ENCODE results near the gene WDR7. TPM values are rescaled to one million over a fixed set of nuclear protein-coding genes. Genes with fewer than 3 reads are reported as not detected.

Gene WDR7
- total RNA-seq, 2 experiments from 2014 or later, result 39.7 to 44.2 TPM

DNA sequence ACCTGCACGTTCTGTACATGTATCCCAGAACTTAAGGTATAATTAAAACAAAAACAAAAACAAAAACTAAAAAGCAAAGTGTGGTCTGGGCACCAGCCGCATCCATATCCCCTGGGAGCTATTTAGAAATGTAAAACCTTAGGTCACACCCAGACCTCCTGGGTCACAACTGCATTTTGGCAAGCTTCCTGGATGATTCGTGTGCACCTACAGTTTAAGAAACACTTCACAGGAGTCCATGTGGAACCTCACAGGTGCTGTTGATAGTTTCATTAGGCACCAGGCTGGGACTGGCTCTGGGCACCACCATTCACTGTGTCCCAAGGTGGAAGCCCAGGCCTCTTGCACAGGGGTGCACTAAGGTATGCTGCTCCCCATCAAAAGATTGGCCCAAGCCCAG, 392.1 kb downstream of the WDR7 start:
- ATAC-seq (no peak), DNase-seq (no peak)
- H3K27ac Mint-ChIP-seq, result no peak overlapping the region
- H3K27me3 Mint-ChIP-seq (ENCODE audit: low read depth), result no peaks in the 10 kb centered on the region
- ChIA-PET POLR2A (no interaction called here), CTCF (no interaction called here)
- H3K36me3 Mint-ChIP-seq (ENCODE audit: low read depth), result no peaks in the 10 kb centered on the region
- no peaks in the 10 kb centered on the region for H3K4me1 Mint-ChIP-seq (ENCODE audit: low read depth)
- no peak overlapping the region for H3K4me3 Mint-ChIP-seq
- no peaks in the 10 kb centered on the region for H3K9me3 Mint-ChIP-seq (ENCODE audit: insufficient read depth)

DNA sequence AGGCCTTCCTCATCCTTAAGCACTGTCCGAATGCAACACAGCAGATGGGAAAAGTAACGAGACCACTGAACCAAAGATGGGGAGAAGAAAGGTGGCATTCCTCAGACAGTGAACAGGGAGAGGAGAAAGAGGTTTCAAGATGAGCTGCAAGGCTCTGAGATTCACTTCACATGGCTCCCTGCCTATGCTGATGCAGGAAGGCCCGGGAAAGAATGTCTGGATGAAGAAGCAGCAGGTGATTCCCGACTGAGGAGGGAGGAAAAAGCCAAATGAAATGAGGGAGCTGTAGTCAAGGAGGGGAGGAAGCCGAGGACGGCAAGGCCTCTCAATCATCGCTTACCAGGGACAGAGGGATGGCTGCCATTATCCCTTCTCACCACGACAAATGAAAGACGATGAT, 397.2 kb downstream of the WDR7 start:
- Mint-ChIP-seq H3K4me3 (no peak overlapping the region), H3K9me3 (ENCODE audit: insufficient read depth) (no peaks in the 10 kb centered on the region), H3K27ac (no peak overlapping the region), H3K27me3 (ENCODE audit: low read depth) (no peaks in the 10 kb centered on the region), H3K36me3 (ENCODE audit: low read depth) (no peaks in the 10 kb centered on the region), H3K4me1 (ENCODE audit: low read depth) (no peaks in the 10 kb centered on the region)
- ATAC-seq, result no peak
- DNase-seq, result no peak
- ChIA-PET CTCF (no interaction called here), POLR2A (no interaction called here)

DNA sequence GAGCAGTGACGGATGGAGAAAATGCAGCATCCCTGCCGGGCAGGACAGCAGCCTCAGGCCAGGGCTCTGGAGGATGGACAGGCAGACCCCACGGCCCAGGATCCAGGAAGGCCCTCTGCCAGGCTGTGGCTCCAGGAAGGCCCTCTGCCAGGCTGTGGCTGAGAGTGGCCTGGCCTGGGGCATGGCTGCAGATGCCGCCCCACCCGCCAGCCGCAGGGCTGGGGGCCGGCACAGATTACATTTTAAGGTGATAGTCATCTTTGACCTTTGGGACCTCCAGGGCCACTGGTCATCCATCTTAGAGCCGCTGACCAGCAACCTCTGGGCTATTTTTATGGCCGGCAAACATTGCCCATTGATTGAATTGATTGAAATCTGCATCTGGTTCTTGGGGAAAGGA, 397.7 kb downstream of the WDR7 start:
- Mint-ChIP-seq H3K4me1 (ENCODE audit: low read depth) (no peaks in the 10 kb centered on the region), H3K27ac (no peak overlapping the region), H3K4me3 (no peak overlapping the region), H3K36me3 (ENCODE audit: low read depth) (no peaks in the 10 kb centered on the region), H3K27me3 (ENCODE audit: low read depth) (no peaks in the 10 kb centered on the region), H3K9me3 (ENCODE audit: insufficient read depth) (no peaks in the 10 kb centered on the region)
- no peak for ATAC-seq
- DNase-seq, result no peak
- ChIA-PET CTCF (no interaction called here), POLR2A (no interaction called here)

DNA sequence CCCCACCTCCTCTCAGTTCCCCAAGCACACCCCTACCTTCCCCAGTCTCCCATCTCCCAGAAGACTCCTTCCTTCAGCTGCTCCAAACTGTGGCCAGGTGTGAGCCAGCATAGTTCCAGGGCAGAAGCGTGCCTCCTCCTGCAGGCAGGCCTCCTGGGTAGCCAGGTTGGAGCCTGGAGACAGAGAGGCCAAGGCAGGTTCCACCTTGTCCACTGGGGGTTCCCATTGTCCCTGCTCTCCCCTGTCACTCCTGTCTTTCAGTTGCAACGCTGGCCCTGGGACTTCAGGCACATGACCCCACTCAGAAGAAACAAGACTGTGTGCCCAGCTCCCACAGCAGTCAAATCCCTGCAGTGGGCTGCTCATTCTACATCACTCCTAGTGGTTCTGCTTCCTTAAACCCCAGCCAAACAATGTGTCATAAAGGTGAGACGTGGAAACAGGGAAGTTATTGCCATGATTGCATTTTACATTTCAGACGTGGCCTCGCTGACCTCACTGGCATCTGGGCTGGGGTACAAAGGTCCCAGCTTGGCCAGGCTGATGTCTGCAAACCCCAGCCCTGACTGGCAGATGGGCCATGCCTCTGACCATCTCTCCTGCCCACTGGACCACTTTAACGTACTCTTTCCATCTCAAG, 399.3 kb downstream of the WDR7 start:
- ATAC-seq, result no peak
- peaks cover 7% of the 10 kb centered on the region for H3K27me3 Mint-ChIP-seq (ENCODE audit: low read depth)
- H3K9me3 Mint-ChIP-seq (ENCODE audit: insufficient read depth), result no peaks in the 10 kb centered on the region
- DNase-seq, result no peak
- no peaks in the 10 kb centered on the region for H3K36me3 Mint-ChIP-seq (ENCODE audit: low read depth)
- H3K27ac Mint-ChIP-seq, result no peak overlapping the region
- no peak overlapping the region for H3K4me3 Mint-ChIP-seq
- ChIA-PET CTCF (no interaction called here), POLR2A (interaction anchor here (0.8 kb wide), 1 partner anchor 9 kb away, joined by 3 read pairs; no protein-coding TSS in a partner anchor)
- no peaks in the 10 kb centered on the region for H3K4me1 Mint-ChIP-seq (ENCODE audit: low read depth)

DNA sequence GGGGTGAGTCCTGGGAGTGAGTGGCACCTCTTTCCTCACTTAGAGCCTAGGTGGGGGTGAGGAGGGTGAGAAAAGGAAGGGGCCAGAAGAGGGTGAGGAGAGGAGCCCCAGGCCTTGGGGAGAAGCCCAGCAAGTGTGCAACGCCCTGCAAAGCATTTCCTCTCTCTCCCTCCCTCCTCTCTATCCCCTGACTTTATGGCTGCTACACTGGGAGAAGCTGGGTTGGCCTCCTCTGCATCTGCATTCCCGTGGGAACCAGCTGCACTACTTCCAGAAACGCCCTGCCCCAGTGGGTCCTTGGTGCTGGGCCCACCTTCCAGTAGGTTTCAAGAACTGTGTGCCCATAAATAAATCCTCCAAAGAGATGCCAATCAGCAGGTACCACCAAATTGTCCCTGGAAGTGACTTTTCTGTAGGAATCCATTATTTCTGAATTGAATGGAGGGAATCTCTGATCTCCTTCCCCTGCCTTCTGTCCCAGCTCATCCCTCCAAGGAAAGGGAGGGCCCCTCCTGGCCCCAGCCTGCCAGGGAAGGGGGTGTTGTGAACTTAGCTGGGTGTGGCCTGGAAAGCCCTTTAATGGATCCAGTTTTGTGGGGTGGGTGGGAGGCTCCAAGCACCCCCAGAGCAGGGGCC, 400.0 kb downstream of the WDR7 start:
- Mint-ChIP-seq H3K4me3 (no peak overlapping the region), H3K27me3 (ENCODE audit: low read depth) (peaks cover 12% of the 10 kb centered on the region), H3K27ac (no peak overlapping the region), H3K4me1 (ENCODE audit: low read depth) (no peaks in the 10 kb centered on the region), H3K36me3 (ENCODE audit: low read depth) (no peaks in the 10 kb centered on the region), H3K9me3 (ENCODE audit: insufficient read depth) (no peaks in the 10 kb centered on the region)
- POLR2A ChIA-PET, result interaction anchor here (0.8 kb wide), 1 partner anchor 8 kb away, joined by 3 read pairs; no protein-coding TSS in a partner anchor
- CTCF ChIA-PET, result no interaction called here
- no peak for ATAC-seq
- no peak for DNase-seq

DNA sequence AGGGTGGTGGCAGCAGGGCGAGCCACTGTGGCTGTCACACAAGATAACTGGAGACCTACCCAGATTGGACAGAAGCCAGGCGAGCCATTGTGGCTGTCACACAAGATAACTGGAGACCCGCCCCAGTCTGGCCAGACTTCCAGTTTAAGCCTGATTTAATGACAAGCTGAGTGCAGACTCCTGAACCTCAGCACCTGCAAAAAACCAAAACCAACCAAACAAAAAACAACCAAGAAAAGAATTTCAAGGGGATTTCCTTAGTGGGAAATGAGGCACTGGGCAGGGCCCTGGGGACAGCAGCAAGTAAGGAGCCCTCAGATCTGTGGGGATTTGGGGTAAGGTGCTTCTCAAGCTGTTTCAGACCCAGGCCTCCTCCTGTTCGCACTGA, 400.5 kb downstream of the WDR7 start:
- H3K36me3 Mint-ChIP-seq (ENCODE audit: low read depth), result no peaks in the 10 kb centered on the region
- H3K9me3 Mint-ChIP-seq (ENCODE audit: insufficient read depth), result no peaks in the 10 kb centered on the region
- DNase-seq, result no peak
- H3K27me3 Mint-ChIP-seq (ENCODE audit: low read depth), result peaks cover 14% of the 10 kb centered on the region
- ChIA-PET POLR2A (no interaction called here), CTCF (no interaction called here)
- no peak overlapping the region for H3K4me3 Mint-ChIP-seq
- no peak for ATAC-seq
- H3K27ac Mint-ChIP-seq, result no peak overlapping the region
- H3K4me1 Mint-ChIP-seq (ENCODE audit: low read depth), result no peaks in the 10 kb centered on the region

DNA sequence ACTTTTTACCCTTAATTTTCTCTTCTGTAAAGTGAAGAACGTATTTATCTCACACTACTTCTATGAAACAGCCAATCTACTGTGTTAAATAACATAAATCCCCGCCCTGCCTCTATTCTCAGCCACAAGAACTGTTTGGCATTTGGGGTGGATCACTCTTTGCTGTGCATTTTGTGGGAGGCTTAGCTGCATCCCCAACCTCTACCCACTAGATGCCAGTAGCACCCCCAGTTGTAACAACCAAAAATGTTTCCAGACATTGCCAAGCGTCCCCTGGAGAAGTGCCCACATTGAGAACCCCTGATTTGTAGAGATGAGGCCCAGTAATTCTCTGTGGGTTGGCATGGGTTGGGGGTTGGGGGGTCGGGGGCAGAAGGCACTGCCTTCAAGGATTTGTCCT, 401.0 kb downstream of the WDR7 start:
- no peaks in the 10 kb centered on the region for H3K36me3 Mint-ChIP-seq (ENCODE audit: low read depth)
- no peaks in the 10 kb centered on the region for H3K9me3 Mint-ChIP-seq (ENCODE audit: insufficient read depth)
- ATAC-seq (no peak), DNase-seq (no peak)
- no peaks in the 10 kb centered on the region for H3K4me1 Mint-ChIP-seq (ENCODE audit: low read depth)
- no peak overlapping the region for H3K27ac Mint-ChIP-seq
- ChIA-PET POLR2A (no interaction called here), CTCF (interaction anchor here (1.0 kb wide), 1 partner anchor 183 kb away, joined by 3 read pairs; no protein-coding TSS in a partner anchor)
- H3K27me3 Mint-ChIP-seq (ENCODE audit: low read depth), result peaks cover 17% of the 10 kb centered on the region
- H3K4me3 Mint-ChIP-seq, result no peak overlapping the region

DNA sequence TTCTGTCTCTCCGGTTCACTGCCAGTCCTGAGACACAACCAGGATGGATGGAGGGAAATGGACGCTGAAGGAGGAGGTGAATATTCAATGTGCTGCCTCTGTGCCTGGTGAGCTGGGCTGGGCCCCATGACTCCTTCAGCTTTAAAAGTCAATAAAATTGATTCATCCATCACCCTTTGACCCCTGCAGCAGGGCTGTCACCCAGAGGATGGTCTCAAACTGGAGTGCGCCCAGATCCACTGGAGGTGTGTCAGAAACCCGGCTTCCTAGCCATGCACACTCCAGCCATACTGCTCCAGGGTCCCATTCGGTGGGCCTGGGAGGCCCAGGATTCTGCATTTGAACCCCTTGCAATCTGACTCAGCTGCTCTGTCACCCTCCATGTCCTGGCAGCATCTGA, 401.6 kb downstream of the WDR7 start:
- ATAC-seq, result no peak
- no peak for DNase-seq
- Mint-ChIP-seq H3K27me3 (ENCODE audit: low read depth) (peaks cover 17% of the 10 kb centered on the region), H3K4me1 (ENCODE audit: low read depth) (no peaks in the 10 kb centered on the region), H3K4me3 (no peak overlapping the region), H3K9me3 (ENCODE audit: insufficient read depth) (no peaks in the 10 kb centered on the region), H3K27ac (no peak overlapping the region), H3K36me3 (ENCODE audit: low read depth) (no peaks in the 10 kb centered on the region)
- POLR2A ChIA-PET, result no interaction called here
- CTCF ChIA-PET, result interaction anchor here (1.0 kb wide), 1 partner anchor 184 kb away, joined by 3 read pairs; no protein-coding TSS in a partner anchor

DNA sequence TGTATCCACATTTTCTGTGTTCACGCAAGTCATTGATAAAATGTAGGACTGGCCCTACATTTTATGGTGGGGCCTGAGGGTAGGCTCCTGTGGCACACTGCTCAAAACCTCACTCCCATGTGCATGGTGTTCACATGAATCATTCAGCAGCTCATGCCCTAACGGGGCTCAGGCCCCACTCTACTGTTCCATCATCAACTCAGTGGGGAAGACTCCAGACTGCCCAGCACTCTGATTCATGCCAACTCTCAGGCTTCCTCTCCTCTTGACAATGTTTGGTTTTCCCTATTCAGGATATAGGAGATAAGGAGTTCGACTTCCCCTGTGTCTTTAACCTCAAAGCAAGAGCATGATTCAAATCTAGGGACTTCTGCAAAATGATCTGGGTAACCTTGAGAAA, 403.7 kb downstream of the WDR7 start:
- Mint-ChIP-seq H3K36me3 (ENCODE audit: low read depth) (no peaks in the 10 kb centered on the region), H3K4me3 (no peak overlapping the region), H3K9me3 (ENCODE audit: insufficient read depth) (no peaks in the 10 kb centered on the region), H3K4me1 (ENCODE audit: low read depth) (no peaks in the 10 kb centered on the region), H3K27ac (no peak overlapping the region), H3K27me3 (ENCODE audit: low read depth) (peaks cover 19% of the 10 kb centered on the region)
- CTCF ChIA-PET, result no interaction called here
- POLR2A ChIA-PET, result no interaction called here
- DNase-seq (no peak), ATAC-seq (no peak)

DNA sequence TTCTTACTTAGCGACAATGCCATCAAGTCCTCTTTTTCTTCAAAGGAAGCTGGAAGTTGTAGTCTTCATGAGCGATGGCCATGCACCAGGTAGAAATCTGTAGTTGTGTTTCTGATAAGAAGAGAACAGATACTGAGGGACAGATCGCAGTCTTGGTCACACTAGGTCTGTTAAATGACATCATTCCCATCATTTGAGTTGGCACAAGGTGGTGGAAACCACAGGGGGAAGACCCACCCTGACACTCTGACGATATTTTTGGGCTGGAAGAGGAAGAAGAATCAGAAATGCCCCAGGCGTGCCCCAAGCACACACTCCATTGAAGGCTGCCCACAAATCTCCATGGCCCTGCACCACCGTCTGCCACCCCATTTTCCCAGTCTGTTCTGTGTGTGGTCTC, 406.7 kb downstream of the WDR7 start:
- DNase-seq, result no peak
- Mint-ChIP-seq H3K27me3 (ENCODE audit: low read depth) (peaks cover 19% of the 10 kb centered on the region), H3K4me3 (no peak overlapping the region), H3K9me3 (ENCODE audit: insufficient read depth) (no peaks in the 10 kb centered on the region), H3K4me1 (ENCODE audit: low read depth) (peaks cover 5% of the 10 kb centered on the region), H3K36me3 (ENCODE audit: low read depth) (no peaks in the 10 kb centered on the region), H3K27ac (no peak overlapping the region)
- no peak for ATAC-seq
- ChIA-PET POLR2A (no interaction called here), CTCF (no interaction called here)

DNA sequence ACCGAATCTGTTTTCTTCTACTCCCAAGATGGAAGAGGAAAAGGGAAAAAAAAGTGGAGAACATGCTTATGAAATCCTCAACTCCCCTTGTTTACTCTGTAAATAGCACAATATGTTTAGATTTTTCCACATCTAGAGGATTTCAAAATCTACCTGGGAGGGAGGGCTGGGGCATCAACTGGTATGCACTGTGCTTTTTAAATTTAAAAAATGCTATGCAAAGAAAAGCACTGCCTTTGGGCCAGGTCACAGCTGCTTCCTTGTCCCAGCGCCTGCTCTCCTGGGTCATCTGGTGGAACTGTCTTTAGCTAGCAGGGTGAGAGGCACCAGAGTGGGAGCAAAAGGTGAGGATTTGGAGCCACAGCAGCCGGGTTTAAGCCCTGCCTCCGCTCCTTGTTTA, 407.6 kb downstream of the WDR7 start:
- H3K4me1 Mint-ChIP-seq (ENCODE audit: low read depth), result peaks cover 5% of the 10 kb centered on the region
- H3K4me3 Mint-ChIP-seq, result no peak overlapping the region
- no peak overlapping the region for H3K27ac Mint-ChIP-seq
- H3K27me3 Mint-ChIP-seq (ENCODE audit: low read depth), result peaks cover 19% of the 10 kb centered on the region
- ChIA-PET POLR2A (interaction anchor here (0.9 kb wide), 1 partner anchor 8 kb away, joined by 3 read pairs; no protein-coding TSS in a partner anchor), CTCF (no interaction called here)
- H3K9me3 Mint-ChIP-seq (ENCODE audit: insufficient read depth), result no peaks in the 10 kb centered on the region
- ATAC-seq (no peak), DNase-seq (no peak)
- H3K36me3 Mint-ChIP-seq (ENCODE audit: low read depth), result no peaks in the 10 kb centered on the region

DNA sequence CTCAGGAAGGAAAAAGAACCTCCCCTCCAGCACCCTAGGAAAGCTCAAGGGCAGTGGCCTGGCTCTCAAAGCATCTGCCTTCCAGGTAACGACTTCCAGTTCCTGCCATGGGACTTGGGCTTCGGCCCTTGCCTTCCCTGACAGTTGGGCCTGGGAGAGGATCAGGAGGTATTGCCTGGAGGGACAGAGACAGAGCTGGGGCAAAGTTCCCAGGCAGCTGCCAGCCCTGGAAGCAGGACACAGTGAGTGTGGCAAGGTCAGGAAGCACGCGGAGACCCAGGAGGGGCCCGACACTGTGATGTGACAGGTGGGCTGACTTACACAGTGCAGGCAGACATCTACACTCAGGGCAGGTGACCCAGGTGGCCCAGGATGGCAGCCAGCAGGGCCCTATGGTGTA, 408.2 kb downstream of the WDR7 start:
- no peaks in the 10 kb centered on the region for H3K36me3 Mint-ChIP-seq (ENCODE audit: low read depth)
- H3K27ac Mint-ChIP-seq, result no peak overlapping the region
- H3K27me3 Mint-ChIP-seq (ENCODE audit: low read depth), result peaks cover 19% of the 10 kb centered on the region

DNA sequence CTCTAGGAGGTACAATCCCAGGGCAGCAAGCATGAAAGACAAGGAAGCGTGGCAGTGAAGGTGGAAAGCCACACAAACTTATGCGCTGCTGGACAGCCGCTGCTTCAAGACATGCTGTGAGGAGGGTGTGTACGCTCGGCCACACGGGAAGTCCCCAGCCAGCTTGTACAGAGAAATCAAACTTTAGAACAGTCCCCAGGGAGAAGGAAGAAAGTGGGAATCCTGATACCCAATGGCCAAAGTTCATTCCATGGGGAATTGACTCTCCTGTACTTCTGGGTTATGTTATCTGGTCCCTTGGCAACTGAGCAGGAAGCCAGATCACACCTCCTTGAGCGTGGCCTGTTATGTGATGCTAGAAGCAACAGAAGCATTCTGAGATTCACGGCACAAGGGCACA, 409.7 kb downstream of the WDR7 start:
- no peak for ATAC-seq
- no peak overlapping the region for H3K4me3 Mint-ChIP-seq
- no peak for DNase-seq
- no peaks in the 10 kb centered on the region for H3K9me3 Mint-ChIP-seq (ENCODE audit: insufficient read depth)
- CTCF ChIA-PET, result no interaction called here
- peaks cover 5% of the 10 kb centered on the region for H3K4me1 Mint-ChIP-seq (ENCODE audit: low read depth)
- POLR2A ChIA-PET, result no interaction called here
- H3K27me3 Mint-ChIP-seq (ENCODE audit: low read depth), result peaks cover 10% of the 10 kb centered on the region
- no peak overlapping the region for H3K27ac Mint-ChIP-seq
- H3K36me3 Mint-ChIP-seq (ENCODE audit: low read depth), result no peaks in the 10 kb centered on the region

More for the DNA sequence above, 408.2 kb downstream of the WDR7 start:
- POLR2A ChIA-PET, result interaction anchor here (0.9 kb wide), 1 partner anchor 9 kb away, joined by 3 read pairs; no protein-coding TSS in a partner anchor
- H3K9me3 Mint-ChIP-seq (ENCODE audit: insufficient read depth), result no peaks in the 10 kb centered on the region
- CTCF ChIA-PET, result no interaction called here
- no peak overlapping the region for H3K4me3 Mint-ChIP-seq
- DNase-seq, result no peak
- H3K4me1 Mint-ChIP-seq (ENCODE audit: low read depth), result peaks cover 5% of the 10 kb centered on the region
- ATAC-seq, result no peak
